Activated CD4-positive, alpha-beta T cell treated with anti-CD3 and anti-CD28 coated beads, Interleukin-10, Interleukin-2, amounts not matched to agents 100 ng/mL and 50 ng/mL, durations not matched to agents 16 hours and 8 hours (primary cell): Measurements from ENCODE around the gene MYH9.
"Not testable (repeated sequence)": the region's sequence is repeated elsewhere in the genome, so short reads cannot be mapped to it uniquely, and the experiment has no call there.

ENCODE experiments used
- DNase-seq: peaks from one replicate; pipeline ENCODE4 v3.0.0-alpha.2; 2020

MYH9 gene

GRCh38 chr22:36289948-36290371 is 97.8 kb downstream of the MYH9 start:
- DNase-seq, result not testable (repeated sequence)

- DNase-seq, result no peak
Measured at GRCh38 chr22:36289406-36289870, 98.3 kb downstream of the MYH9 start.

GRCh38 chr22:36288571-36289405 is 99.0 kb downstream of the MYH9 start:
- no peak for DNase-seq

- no peak for DNase-seq
Measured at GRCh38 chr22:36287881-36288515, 99.8 kb downstream of the MYH9 start.

- peak; percentile 76 for DNase-seq
Measured at GRCh38 chr22:36286096-36286957, 101.4 kb downstream of the MYH9 start.

GRCh38 chr22:36285545-36285944 is 102.2 kb downstream of the MYH9 start:
- DNase-seq, result no peak

- DNase-seq, result no peak
Measured at GRCh38 chr22:36285017-36285416, 102.8 kb downstream of the MYH9 start.

- DNase-seq, result no peak
Measured at GRCh38 chr22:36284171-36284571, 103.6 kb downstream of the MYH9 start.

- DNase-seq, result no peak
Measured at GRCh38 chr22:36282328-36282831, 105.4 kb downstream of the MYH9 start.

GRCh38 chr22:36281781-36282327 is 105.9 kb downstream of the MYH9 start:
- DNase-seq, result no peak

- DNase-seq, result no peak
Measured at GRCh38 chr22:36280379-36280778, 107.4 kb downstream of the MYH9 start.

GRCh38 chr22:36279219-36279666 is 108.5 kb downstream of the MYH9 start:
- no peak for DNase-seq

- peak; percentile 73 for DNase-seq
Measured at GRCh38 chr22:36277482-36278291, 110.1 kb downstream of the MYH9 start.

- DNase-seq, result no peak
Measured at GRCh38 chr22:36274531-36274930, 113.2 kb downstream of the MYH9 start.

GRCh38 chr22:36271951-36272350 is 115.8 kb downstream of the MYH9 start:
- DNase-seq, result not testable (repeated sequence)

GRCh38 chr22:36271231-36271630 is 116.5 kb downstream of the MYH9 start:
- DNase-seq, result not testable (repeated sequence)

- no peak for DNase-seq
Measured at GRCh38 chr22:36267896-36268485, 119.8 kb downstream of the MYH9 start.

- DNase-seq, result no peak
Measured at GRCh38 chr22:36267058-36267457, 120.7 kb downstream of the MYH9 start.

- not testable (repeated sequence) for DNase-seq
Measured at GRCh38 chr22:36263886-36264664, 123.7 kb downstream of the MYH9 start.

- DNase-seq, result not testable (repeated sequence)
Measured at GRCh38 chr22:36263216-36263673, 124.5 kb downstream of the MYH9 start.
